ENCODE data around the gene PPFIBP1. TPM values are rescaled to one million over a fixed set of nuclear protein-coding genes. Genes with fewer than 3 reads are reported as not detected.

PPFIBP1 gene
- polyA plus RNA-seq, 1 of the 3 experiments (the other 2 are of a cell fraction) = 55.0 TPM

- CTCF ChIA-PET = no interaction called here
- no peaks in the 10 kb centered on the region for H3K79me2 ChIP-seq (ENCODE audit: insufficient read depth)
- H3K9ac ChIP-seq = no peak overlapping the region
- no peaks in the 10 kb centered on the region for H3K9me2 ChIP-seq
- H3K4me3 ChIP-seq (ENCODE audit: low read depth in 2 of 2, low read length in 1 of 2) = no peak overlapping the region
- TF ChIP-seq, protein P1, sequence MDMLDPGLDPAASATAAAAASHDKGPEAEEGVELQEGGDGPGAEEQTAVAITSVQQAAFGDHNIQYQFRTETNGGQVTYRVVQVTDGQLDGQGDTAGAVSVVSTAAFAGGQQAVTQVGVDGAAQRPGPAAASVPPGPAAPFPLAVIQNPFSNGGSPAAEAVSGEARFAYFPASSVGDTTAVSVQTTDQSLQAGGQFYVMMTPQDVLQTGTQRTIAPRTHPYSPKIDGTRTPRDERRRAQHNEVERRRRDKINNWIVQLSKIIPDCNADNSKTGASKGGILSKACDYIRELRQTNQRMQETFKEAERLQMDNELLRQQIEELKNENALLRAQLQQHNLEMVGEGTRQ (IDR thresholded peaks at IDR 0.05; ENCODE audit: borderline replicate concordance, low read depth, low read length) = no peak
- TF ChIP-seq ELF1 (IDR thresholded peaks at IDR 0.05) (no peak), TAF1 (IDR thresholded peaks at IDR 0.05; ENCODE audit: borderline replicate concordance, low read depth, low read length) (no peak), REST (IDR thresholded peaks at IDR 0.05; ENCODE audit: low read depth, low read length) (peak; percentile 69; the same call in 1 of the 2 replicates), RFX5 (IDR thresholded peaks at IDR 0.05; ENCODE audit: low read length) (no peak), EP300 (IDR thresholded peaks at IDR 0.05; ENCODE audit: borderline replicate concordance in 1 of 2, low read depth in 1 of 2, low read length in 1 of 2) (peak in 1 of 2 experiments; percentile 39; a peak in 1 of 4 replicates), POLR2AphosphoS5 (IDR thresholded peaks at IDR 0.05; ENCODE audit: low read depth, low read length) (no peak), TCF12 (IDR thresholded peaks at IDR 0.05) (peak; percentile 76), FOSL2 (IDR thresholded peaks at IDR 0.05; ENCODE audit: borderline replicate concordance, low read depth) (peak; percentile 14; the same call in 1 of the 2 replicates), JUND (IDR thresholded peaks at IDR 0.05) (peak; percentile 46; the same call in 1 of the 2 replicates), NFIC (IDR thresholded peaks at IDR 0.05; ENCODE audit: borderline replicate concordance) (peak; percentile 19; the same call in 1 of the 2 replicates), SMC3 (IDR thresholded peaks at IDR 0.05; ENCODE audit: low read depth, low read length) (no peak)
- TF ChIP-seq, protein P2, sequence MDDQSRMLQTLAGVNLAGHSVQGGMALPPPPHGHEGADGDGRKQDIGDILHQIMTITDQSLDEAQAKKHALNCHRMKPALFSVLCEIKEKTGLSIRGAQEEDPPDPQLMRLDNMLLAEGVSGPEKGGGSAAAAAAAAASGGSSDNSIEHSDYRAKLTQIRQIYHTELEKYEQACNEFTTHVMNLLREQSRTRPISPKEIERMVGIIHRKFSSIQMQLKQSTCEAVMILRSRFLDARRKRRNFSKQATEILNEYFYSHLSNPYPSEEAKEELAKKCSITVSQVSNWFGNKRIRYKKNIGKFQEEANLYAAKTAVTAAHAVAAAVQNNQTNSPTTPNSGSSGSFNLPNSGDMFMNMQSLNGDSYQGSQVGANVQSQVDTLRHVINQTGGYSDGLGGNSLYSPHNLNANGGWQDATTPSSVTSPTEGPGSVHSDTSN (IDR thresholded peaks at IDR 0.05) = peak; percentile 69
- no peaks in the 10 kb centered on the region for H3K36me3 ChIP-seq (replicated peaks in 1 of 2; ENCODE audit: control insufficient read depth in 1 of 2, insufficient read depth in 2 of 2, low read length in 1 of 2)
- peaks cover 4% of the 10 kb centered on the region for H3F3A ChIP-seq (replicated peaks; ENCODE audit: insufficient read depth)
- POLR2A ChIA-PET = no interaction called here
- no peak overlapping the region for H2AFZ ChIP-seq (ENCODE audit: low read depth)
- 37% methylated on average over 6 of the region's 6 CpGs for WGBS (ENCODE audit: low lambda C conversion rate)
- H4K20me1 ChIP-seq (ENCODE audit: insufficient read depth) = no peaks in the 10 kb centered on the region
- no peak for DNase-seq
- peak overlapping the region; percentile 10 to 41; a peak in 3 of 4 replicates for H3K27ac ChIP-seq (ENCODE audit: low read depth in 2 of 2, low read length in 1 of 2)
- no peaks in the 10 kb centered on the region for H3K4me1 ChIP-seq (ENCODE audit: control insufficient read depth in 1 of 2, insufficient read depth in 2 of 2, low read depth in 1 of 2, low read length in 1 of 2)
- no peak overlapping the region for H3K4me2 ChIP-seq
- H3K9me3 ChIP-seq = no peaks in the 10 kb centered on the region
- no peaks in the 10 kb centered on the region for H3K27me3 ChIP-seq (ENCODE audit: insufficient read depth)
Measured at GRCh38 chr12:27493260-27493940, 30.6 kb upstream of the PPFIBP1 start.

Measured in SK-N-SH (cell line).